Thoracic aorta (tissue), 2 donors: ENCODE results near the gene VRK1. TPM values are rescaled to one million over a fixed set of nuclear protein-coding genes. Genes with fewer than 3 reads are reported as not detected.

Experiments used
- ATAC-seq: fragments of 150-250 bp; one replicate; pipeline ENCODE4 v1.8.0; 2017; ENCODE audit warnings: low read depth; ENCODE audit not compliant: insufficient number of reproducible peaks, low FRiP score
- DNase-seq: peaks from one replicate; pipeline ENCODE4 v3.0.0-alpha.2; 2020; ENCODE audit warnings: low spot score
- H3K27ac ChIP-seq, 2 donors: fragments of 200-600 bp; sonication (generic); 1 replicate in 1 of 2; 2 replicates in 1 of 2; pipeline ENCODE4 v1.5.1; 2016; ENCODE audit warnings: mild to moderate bottlenecking in 2 of 2, moderate library complexity in 2 of 2
- H3K27me3 ChIP-seq: fragments of 200-600 bp; sonication (generic); replicated peaks from 2 replicates; pipeline ENCODE4 v1.6.0; 2016; ENCODE audit warnings: mild to moderate bottlenecking; ENCODE audit not compliant: insufficient read depth
- H3K36me3 ChIP-seq: fragments of 200-600 bp; sonication (generic); one replicate; pipeline ENCODE4 v1.5.1; 2016
- H3K4me1 ChIP-seq, 2 donors: fragments of 200-600 bp; sonication (generic); 1 replicate in 1 of 2; 2 replicates in 1 of 2; pipeline versions ENCODE4 v1.5.1 to v1.6.0; 2016; ENCODE audit warnings: low read depth in 2 of 2, mild to moderate bottlenecking in 1 of 2; ENCODE audit not compliant: control insufficient read depth in 1 of 2
- H3K4me3 ChIP-seq: fragments of 200-600 bp; sonication (generic); 2 replicates; pipeline ENCODE4 v1.5.1; 2016; ENCODE audit warnings: mild to moderate bottlenecking
- H3K9me3 ChIP-seq: fragments of 200-600 bp; sonication (generic); 2 replicates; pipeline ENCODE4 v1.5.1; 2016
- total RNA-seq, 2 donors: library from RNA; depleted of rRNA; stranded (reverse); fragments of >200 nt; gene quantifications; one replicate each; pipeline versions ENCODE4 v1.1.0 to v1.2.3, GENCODE V29; 2016
- TF ChIP-seq, protein P1 (sequence below): fragments of 200-600 bp; sonication (generic); IDR thresholded peaks from one replicate; pipeline ENCODE4 v1.5.1; 2019; ENCODE audit warnings: antibody characterized with exemption

The VRK1 gene
- total RNA-seq, 2 donors from 2014 or later = 3.0 to 4.9 TPM

DNA sequence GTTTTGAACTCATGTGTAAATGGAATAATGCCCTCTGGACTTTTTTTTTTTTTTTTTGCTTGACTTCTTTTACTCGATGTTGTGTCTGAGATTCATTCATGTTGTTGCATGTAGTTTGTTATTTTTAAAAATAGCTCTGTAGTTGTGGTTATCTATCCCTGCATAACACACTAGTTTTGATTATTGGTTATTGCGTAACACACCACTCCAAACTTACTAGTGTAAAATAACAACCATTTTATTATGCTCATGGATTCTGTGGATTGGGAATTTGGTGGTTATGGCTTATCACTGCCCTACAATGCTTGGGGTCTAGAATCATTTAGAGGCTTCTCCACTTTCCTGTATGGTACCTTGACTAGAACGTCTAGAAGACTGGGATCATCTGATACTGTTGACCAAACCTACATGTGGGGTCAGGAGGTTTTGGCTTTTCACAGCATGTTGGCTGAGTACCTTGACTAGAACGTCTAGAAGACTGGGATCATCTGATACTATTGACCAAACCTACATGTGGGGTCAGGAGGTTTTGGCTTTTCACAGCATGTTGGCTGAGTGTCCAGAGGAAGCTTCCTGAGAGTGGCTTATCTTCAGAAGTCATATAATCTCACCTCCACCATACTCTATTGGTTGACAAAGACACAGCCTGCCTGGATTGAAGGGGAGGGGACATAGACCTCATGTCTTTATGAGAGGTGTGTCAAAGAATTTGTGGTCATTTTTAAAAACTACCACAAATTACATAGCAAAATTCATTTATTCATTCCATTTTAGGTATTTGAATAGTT is 11.6 kb downstream of the VRK1 start:
- H3K9me3 ChIP-seq = no peaks in the 10 kb centered on the region
- no peaks in the 10 kb centered on the region for H3K27me3 ChIP-seq
- ATAC-seq (no peak), DNase-seq (no peak)
- no peaks in the 10 kb centered on the region for H3K36me3 ChIP-seq
- no peaks in the 10 kb centered on the region for H3K4me1 ChIP-seq
- TF ChIP-seq, protein P1, sequence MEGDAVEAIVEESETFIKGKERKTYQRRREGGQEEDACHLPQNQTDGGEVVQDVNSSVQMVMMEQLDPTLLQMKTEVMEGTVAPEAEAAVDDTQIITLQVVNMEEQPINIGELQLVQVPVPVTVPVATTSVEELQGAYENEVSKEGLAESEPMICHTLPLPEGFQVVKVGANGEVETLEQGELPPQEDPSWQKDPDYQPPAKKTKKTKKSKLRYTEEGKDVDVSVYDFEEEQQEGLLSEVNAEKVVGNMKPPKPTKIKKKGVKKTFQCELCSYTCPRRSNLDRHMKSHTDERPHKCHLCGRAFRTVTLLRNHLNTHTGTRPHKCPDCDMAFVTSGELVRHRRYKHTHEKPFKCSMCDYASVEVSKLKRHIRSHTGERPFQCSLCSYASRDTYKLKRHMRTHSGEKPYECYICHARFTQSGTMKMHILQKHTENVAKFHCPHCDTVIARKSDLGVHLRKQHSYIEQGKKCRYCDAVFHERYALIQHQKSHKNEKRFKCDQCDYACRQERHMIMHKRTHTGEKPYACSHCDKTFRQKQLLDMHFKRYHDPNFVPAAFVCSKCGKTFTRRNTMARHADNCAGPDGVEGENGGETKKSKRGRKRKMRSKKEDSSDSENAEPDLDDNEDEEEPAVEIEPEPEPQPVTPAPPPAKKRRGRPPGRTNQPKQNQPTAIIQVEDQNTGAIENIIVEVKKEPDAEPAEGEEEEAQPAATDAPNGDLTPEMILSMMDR = no peak
- no peak overlapping the region for H3K27ac ChIP-seq
- no peak overlapping the region for H3K4me3 ChIP-seq

DNA sequence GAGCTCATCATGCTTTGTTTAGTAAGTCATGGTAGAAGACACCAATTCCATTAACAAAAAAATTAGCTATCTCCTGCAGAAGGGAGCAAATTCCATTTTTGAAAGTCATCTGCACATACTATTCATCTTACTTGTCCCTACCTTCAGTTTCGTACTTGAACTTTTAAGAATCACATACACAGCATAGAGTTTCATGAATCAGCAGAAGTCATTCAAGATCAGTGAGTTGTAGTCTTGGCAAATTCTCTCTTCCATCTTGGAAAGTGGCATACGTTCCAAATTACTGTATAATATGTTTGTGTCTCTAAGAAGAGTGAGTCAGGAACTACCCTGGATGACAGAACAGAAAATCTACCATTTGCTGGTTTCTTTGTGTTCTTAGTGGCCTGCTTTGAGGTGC is 14.1 kb downstream of the VRK1 start:
- TF ChIP-seq, protein P1 = no peak
- no peak for ATAC-seq
- no peak for DNase-seq
- Histone ChIP-seq H3K27me3 (no peaks in the 10 kb centered on the region), H3K27ac (no peak overlapping the region), H3K4me3 (no peak overlapping the region), H3K36me3 (no peaks in the 10 kb centered on the region), H3K4me1 (no peaks in the 10 kb centered on the region), H3K9me3 (no peaks in the 10 kb centered on the region)

DNA sequence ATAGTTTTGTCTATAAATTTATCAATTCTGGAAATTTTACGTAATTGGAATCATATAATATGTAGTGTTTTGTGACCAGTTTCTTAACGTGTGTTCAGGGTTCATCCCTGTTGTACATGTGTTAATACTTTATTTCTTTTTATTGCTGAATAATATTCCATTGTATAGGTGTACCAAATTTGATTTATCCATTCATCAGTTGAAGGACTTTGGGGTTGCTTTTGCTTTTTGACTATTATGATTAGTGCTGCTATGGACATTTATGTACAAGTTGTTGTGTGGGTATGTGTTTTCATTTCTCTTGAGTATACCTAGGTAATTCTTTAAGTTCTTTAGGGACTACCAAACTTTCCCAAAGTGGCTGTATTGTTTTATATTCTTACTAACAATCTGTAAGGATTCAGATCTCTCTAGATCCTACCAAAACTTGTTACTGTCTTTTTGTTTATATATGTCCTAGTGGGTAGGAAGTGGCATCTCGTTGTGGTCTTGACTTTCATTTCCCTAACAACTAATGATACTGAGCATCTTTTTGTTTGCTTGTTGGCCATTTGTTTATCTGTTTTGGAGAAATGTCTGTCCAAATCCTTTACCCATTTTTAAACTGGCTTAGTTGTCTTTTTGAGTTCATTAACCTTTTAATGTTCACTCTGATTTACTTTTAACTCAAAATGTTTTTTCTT is 14.9 kb downstream of the VRK1 start:
- H3K27me3 ChIP-seq = no peaks in the 10 kb centered on the region
- DNase-seq (no peak), ATAC-seq (no peak)
- no peaks in the 10 kb centered on the region for H3K4me1 ChIP-seq
- H3K27ac ChIP-seq = no peak overlapping the region
- no peaks in the 10 kb centered on the region for H3K36me3 ChIP-seq
- TF ChIP-seq, protein P1 = no peak
- no peaks in the 10 kb centered on the region for H3K9me3 ChIP-seq
- no peak overlapping the region for H3K4me3 ChIP-seq

DNA sequence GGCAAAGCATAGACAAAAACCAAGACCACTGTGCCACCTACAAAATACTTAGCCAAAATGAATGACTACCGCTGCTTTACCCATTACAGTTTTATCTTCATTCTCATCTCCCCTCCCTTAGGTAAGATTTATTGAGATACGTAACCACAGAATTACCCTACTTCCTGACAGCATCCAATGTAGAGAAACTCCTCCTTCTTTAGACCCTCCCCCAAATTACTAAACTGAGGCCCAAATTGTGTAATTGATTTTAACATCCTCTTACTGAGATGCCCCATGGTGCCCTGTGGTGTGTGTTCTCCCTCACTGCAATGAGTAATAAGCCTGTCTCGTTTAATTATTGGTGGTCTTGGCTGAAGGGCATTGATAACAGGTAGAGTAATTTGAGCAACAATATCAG is 19.1 kb downstream of the VRK1 start:
- no peaks in the 10 kb centered on the region for H3K4me1 ChIP-seq
- TF ChIP-seq, protein P1 = no peak
- no peak overlapping the region for H3K27ac ChIP-seq
- H3K9me3 ChIP-seq = no peaks in the 10 kb centered on the region
- ATAC-seq = no peak
- no peak overlapping the region for H3K4me3 ChIP-seq
- no peaks in the 10 kb centered on the region for H3K36me3 ChIP-seq
- H3K27me3 ChIP-seq = no peaks in the 10 kb centered on the region
- no peak for DNase-seq

DNA sequence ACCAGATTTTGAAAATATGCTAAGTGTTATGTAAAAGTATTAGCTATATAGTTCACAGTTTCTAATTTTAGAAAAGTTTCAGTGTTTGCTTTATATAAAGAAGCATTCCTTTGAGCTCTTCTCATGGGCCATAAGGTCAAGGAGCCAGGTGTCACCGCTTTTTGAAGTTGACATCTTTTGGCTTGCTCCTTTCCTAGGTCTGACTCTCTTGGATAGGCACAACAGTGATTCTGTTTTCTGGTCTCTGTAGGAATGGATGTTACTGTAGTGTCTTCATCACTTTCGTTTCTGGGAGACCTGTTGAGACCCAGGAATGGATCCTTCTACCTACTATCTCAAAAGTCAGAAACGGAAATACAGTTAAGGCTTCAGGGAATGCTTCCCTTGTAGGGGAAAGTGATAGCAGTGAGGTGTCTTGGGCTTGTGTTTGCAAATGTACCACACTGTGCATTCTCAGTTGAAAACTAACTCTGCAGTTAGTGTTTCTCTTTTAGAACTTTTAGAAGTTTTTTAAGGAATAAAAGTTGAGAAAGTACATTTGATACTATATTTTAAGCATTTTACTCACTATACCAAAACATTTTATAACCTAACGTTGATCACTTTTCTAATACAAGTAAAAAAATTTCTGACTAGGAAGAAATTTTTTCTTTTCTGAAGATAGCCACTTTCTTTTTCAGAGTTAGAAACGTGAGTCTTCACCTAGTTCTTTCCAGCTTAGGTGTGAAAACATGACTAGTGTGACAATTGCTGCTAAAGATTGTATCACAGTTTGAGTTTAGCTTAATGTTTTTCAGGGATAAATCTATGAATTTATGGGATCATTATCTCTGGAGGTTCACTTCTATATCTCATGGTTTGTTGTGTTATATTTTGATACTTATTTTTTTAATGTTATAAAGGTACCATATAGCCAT is 20.8 kb downstream of the VRK1 start:
- H3K27me3 ChIP-seq = no peaks in the 10 kb centered on the region
- H3K9me3 ChIP-seq = no peaks in the 10 kb centered on the region
- H3K36me3 ChIP-seq = no peaks in the 10 kb centered on the region
- H3K27ac ChIP-seq = no peak overlapping the region
- H3K4me1 ChIP-seq = no peaks in the 10 kb centered on the region
- no peak for DNase-seq
- TF ChIP-seq, protein P1 = no peak
- H3K4me3 ChIP-seq = no peak overlapping the region
- no peak for ATAC-seq
